GM12865 (cell line): ENCODE measurements around the gene ADH4.
A peak's percentile ranks its signal among the peaks of the same experiment; 100 is the strongest.
"Not testable (repeated sequence)": the region's sequence is repeated elsewhere in the genome, so short reads cannot be mapped to it uniquely, and the experiment has no call there.

ENCODE experiments used
- DNase-seq: peaks from one replicate; pipeline ENCODE4 v3.0.0; 2010; ENCODE audit warnings: low read depth
- H3K4me3 ChIP-seq: 2 replicates; pipeline ENCODE4 v1.5.1; 2011; ENCODE audit warnings: mild to moderate bottlenecking, low read depth, low read length, control low read depth
- CTCF ChIP-seq: IDR thresholded peaks from 2 replicates; pipeline ENCODE4 v1.5.1; 2011; ENCODE audit warnings: low read length, control low read depth, low read depth, inconsistent platforms; ENCODE audit not compliant: insufficient read depth; ENCODE audit errors: missing control alignments

Gene ADH4

DNA sequence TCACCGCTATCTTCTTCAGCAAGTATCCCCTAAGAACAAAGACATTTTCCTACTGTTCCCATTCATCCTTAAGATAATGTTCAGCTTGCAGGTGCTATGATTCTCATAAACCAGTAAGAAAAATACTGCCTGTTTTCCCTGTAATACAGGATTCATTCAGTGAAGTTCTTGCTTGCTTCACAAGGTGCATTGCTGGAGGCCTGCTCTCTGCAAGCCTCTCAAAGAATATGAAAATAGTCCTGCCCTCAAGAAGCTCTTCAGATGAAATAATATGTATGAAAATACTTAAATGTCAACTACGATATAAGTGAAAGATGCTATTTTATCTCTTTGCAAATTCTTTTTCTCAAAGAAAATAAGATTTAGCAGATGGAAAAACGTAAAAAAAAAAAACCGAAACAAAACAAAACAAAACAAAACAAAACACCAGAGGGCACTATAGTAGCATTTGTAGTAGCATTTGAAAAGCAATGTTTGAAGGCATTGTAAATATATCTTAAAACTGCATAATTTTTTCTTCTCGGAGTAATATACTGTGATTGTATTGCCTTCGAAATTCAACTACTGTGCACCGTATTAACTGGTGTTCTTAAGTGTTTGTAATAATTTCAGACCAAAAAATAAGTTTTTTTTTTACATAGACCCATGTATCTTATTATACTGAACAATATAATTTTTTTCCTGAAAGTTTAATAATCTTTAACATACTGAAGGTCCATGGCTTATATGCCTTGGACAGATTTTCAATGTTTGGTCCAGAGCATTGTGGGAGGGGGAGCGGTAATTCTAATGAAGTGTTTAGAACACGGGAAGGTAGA lies 26.0 kb downstream of the ADH4 start:
- peak; percentile 2 for DNase-seq
- TF ChIP-seq CTCF: peak; percentile 14
- no peak overlapping the region for H3K4me3 ChIP-seq

DNA sequence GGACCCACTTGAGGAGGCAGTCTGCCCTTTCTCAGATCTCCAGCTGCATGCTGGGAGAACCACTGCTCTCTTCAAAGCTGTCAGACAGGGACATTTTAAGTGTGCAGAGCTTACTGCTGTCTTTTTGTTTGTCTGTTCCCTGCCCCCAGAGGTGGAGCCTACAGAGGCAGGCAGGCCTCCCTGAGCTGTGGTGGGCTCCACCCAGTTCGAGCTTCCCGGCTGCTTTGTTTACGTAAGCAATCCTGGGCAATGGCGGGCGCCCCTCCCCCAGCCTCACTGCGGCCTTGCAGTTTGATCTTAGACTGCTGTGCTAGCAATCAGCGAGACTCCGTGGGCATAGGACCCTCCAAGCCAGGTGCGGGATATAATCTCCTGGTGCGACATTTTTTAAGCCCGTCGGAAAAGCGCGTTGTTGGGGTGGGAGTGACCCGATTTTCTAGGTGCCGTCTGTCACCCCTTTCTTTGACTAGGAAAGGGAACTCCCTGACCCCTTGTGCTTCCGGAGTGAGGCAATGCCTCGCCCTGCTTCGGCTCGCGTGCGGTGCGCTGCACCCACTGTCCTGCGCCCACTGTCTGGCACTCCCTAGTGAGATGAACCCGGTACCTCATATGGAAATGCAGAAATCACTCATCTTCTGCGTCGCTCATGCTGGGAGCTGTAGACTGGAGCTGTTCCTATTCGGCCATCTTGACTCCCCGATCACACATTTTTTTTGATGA lies 26.8 kb downstream of the ADH4 start:
- not testable (repeated sequence) for H3K4me3 ChIP-seq, DNase-seq

GRCh38 chr4:99109286-99109685 lies 34.8 kb downstream of the ADH4 start:
- H3K4me3 ChIP-seq, DNase-seq: not testable (repeated sequence)

DNA sequence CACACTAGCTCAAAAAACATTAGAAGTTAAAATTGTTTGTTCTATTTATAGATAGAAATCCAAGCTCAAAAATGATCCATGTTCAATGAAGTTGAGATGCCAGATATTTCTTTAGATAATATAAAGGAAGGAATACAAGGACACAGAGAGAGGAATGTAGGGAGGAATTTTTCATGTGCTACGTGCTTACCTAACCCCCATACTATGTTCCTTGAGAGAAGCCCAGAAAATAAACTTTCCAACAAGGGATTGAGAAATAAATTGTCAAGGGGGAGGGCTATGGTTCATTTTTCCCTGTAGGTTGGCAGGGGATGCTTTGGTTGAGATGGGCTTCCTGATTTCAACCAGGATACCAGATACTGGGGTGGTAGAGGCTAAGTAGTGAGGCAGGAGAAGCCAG lies 39.9 kb downstream of the ADH4 start:
- TF ChIP-seq CTCF: no peak
- no peak for DNase-seq
- no peak overlapping the region for H3K4me3 ChIP-seq

- no peak for DNase-seq
- no peak for TF ChIP-seq CTCF
- no peak overlapping the region for H3K4me3 ChIP-seq
Observed at GRCh38 chr4:99103166-99103565, 40.9 kb downstream of the ADH4 start.

- no peak for DNase-seq
- TF ChIP-seq CTCF: no peak
- H3K4me3 ChIP-seq: no peak overlapping the region
Observed at GRCh38 chr4:99102634-99103033, 41.5 kb downstream of the ADH4 start.

GRCh38 chr4:99100876-99101275 lies 43.2 kb downstream of the ADH4 start:
- no peak for DNase-seq
- no peak overlapping the region for H3K4me3 ChIP-seq

DNA sequence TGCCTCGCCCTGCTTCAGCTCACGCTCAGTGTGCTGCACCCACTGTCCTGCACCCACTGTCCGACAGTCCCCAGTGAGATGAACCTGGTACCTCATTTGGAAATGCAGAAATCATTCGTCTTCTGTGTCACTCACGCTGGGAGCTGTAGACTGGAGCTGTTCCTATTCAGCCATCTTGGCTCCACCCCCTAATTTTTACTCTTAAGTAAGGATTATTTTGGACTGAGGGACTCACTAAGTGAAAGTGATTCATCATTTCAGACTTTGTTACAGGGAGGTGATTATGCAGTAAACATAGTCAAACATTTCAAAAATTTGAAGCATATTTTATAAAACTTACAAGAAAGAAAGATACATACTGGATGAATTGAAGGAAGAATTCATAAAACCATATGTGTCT lies 44.3 kb downstream of the ADH4 start:
- H3K4me3 ChIP-seq, DNase-seq: not testable (repeated sequence)

More at GRCh38 chr4:99100876-99101275, 43.2 kb downstream of the ADH4 start:
- no peak for TF ChIP-seq CTCF
